ENCODE data around the gene CDK5RAP2.

- TF ChIP-seq NCOA2 (IDR thresholded peaks at IDR 0.05; ENCODE audit: partially characterized antibody in 2 of 2) (no peak), NFRKB (IDR thresholded peaks at IDR 0.05; ENCODE audit: low read depth) (no peak), ETV5 (CRISPR knock-in tag; IDR thresholded peaks at IDR 0.05; ENCODE audit: low read depth) (no peak), TAF7 (tag; IDR thresholded peaks at IDR 0.05) (no peak), EP300 (IDR thresholded peaks at IDR 0.05; ENCODE audit: low read length) (no peak), TFE3 (CRISPR knock-in tag; IDR thresholded peaks at IDR 0.05) (no peak), NRF1 (conservative IDR thresholded peaks at IDR 0.05 in 1 of 2, IDR thresholded peaks at IDR 0.05 in 1 of 2) (no peak), ATF2 (CRISPR knock-in tag; IDR thresholded peaks at IDR 0.05) (no peak), TBP (optimal IDR thresholded peaks at IDR 0.05; ENCODE audit: low read depth, low read length) (no peak), CTCF (IDR thresholded peaks at IDR 0.05 in 2 of 3, conservative IDR thresholded peaks at IDR 0.05 in 1 of 3; ENCODE audit: insufficient read depth in 2 of 3, low read depth in 1 of 3, low read length in 3 of 3) (no peak), PRDM10 (IDR thresholded peaks at IDR 0.05; ENCODE audit: partially characterized antibody) (no peak)
Observed at GRCh38 chr9:120556775-120557174, 23.2 kb downstream of the CDK5RAP2 start.

All from K562 (cell line).